ENCODE results near the gene TMC1.
"Not testable (repeated sequence)": the region's sequence is repeated elsewhere in the genome, so short reads cannot be mapped to it uniquely, and the experiment has no call there.

The TMC1 gene

DNA sequence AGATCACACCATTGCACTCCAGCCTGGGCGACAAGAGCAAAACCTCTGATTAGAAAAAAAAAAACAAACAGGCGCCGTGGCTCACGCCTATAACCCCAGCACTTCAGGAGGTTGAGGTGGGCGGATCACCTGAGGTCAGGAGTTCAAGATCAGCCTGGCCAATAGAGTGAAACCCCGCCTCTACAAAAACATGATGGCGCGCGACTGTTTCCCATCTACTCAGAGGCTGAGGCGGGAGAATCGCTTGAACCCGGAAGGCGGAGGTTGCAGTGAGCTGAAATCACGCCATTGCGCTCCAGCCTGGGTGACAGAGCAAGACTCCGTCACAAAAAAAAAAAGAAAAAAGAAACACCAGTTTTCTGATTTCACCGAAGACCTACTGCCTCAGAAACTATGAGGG, at the start of gene TMC1:
TMC1 (plus strand) TSS at position 193 of the 400 bp plus-strand sequence. CDS start 127,041 bp downstream, outside the sequence.
- DNase-seq: not testable (repeated sequence)

DNA sequence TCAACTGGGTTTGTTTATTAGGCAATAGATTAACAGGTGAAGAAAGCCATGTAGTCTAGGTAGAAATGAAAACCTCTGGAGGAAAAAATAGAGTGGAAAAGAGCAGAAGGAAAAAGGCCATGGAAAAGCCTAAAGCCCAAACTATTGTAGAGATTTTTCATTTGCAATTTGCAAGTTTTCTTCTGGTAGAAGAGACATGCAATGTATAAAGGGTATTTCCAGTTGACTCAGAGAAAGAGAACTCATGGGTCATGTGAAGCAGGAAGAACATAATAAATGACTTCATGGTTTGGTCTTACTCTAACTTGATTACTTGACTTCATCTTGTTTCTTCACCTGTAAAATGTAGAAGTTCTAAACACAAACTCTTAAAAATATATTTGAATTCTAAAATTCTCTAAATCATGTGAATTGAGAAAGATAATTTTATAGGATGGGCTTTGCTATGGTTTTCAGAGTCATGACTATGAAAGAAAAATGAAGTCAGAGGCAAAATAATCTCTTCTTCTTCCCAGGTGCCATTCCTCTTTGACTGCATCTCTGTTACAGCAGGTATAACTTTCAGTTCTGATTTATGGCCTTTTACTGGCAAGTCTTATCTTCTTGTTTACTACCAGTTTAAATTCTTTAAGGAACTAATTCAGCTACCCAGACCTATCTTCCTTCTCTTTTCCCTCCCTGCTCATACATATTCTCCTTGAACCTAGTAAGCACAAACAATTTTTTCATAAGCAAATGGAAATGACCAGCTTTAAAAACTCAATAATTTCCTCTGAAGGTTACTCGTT, 47.7 kb upstream of the TMC1 start:
- no peak for DNase-seq

DNA sequence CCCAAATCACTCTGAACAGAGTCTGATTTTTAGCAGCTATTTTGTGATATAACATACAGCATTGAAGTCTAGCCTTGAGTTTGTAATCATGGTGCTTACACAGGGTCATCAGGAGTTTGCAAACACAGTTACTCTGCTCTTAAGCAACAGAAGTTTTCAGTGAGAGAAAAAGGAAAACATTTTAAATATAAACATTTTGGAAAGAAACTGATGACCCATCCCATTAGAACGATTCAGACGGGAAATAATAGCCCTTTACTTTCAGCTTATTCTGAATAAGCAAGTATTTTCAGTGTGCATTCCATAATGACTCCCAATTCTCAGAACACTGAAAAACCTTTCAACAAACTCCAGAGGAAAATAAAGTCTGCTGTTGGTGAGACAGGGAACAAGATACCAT, 46.7 kb upstream of the TMC1 start:
- DNase-seq: no peak

- DNase-seq: no peak
Observed at GRCh38 chr9:72476100-72476499, 45.3 kb upstream of the TMC1 start.

GRCh38 chr9:72476617-72477437, 44.6 kb upstream of the TMC1 start:
- no peak for DNase-seq

GRCh38 chr9:72477930-72478518, 43.4 kb upstream of the TMC1 start:
- DNase-seq: peak; percentile 4

GRCh38 chr9:72478966-72479365, 42.4 kb upstream of the TMC1 start:
- no peak for DNase-seq

DNA sequence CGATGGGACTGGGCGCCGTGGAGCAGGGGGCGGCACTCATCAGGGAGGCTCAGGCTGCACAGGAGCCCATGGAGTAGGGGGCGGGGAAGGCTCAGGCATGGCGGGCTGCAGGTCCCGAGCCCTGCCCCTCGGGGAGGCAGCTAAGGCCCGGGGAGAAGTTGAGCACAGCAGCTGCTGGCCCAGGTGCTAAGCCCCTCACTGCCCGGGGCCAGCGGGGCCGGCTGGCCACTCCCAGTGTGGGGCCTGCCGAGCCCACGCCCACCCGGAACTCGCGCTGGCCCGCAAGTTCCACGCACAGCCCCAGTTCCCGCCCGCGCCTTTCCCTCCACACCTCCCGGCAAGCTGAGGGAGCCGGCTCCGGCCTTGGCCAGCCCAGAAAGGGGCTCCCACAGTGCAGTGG, 41.1 kb upstream of the TMC1 start:
- DNase-seq: not testable (repeated sequence)

DNA sequence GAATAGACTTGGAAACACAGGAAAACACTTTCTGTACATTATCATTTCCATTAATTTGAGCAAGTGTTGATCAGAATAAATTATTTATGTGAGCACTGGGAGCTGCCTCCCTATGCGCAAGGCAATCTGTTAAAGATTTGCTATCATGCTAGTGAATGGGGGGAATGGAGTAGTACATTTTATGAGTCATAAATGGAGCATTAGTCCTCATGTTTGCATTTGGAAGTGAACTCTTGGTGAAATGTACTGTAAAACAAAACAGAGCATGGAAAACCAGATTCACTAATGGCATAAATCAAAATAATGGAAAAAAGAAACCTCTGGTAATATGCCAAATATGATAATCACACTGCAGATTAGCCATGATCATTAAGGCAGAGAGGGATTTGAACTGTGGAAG, 40.5 kb upstream of the TMC1 start:
- DNase-seq: no peak

DNA sequence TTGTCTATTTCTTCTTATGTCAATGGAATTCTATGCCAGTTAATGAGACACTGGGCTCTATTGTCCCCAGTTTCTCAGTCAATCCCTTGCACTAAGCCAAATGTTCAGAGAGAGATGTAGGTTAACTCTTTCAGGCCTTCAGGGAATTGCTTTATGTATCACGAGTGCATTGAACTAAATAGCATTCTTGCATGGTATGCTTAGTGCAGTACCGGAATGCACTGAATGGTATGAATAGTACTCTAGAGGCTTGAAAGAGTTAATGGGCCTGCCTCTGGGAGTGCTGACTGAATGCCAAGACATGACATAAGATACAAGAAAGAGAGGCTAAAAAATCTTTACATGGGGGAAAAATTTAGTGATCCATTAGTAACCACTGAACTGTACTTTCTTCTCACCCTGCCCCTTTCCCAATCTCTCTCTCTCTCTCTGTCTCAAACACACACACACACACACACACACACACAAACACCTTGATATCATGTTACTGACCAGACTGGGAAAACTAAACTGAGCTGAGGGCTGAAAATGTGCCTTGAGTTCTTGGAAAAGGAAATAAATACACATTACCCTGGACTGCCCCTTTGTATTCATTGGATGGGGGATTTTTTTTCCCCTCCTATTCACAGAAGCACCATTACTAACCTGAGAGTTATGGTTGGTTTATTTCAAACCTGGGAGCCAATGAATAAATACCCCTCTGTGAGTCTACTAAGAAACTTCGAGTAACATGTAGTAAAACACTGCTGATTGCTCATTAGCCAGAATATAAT, 35.4 kb upstream of the TMC1 start:
- no peak for DNase-seq

DNA sequence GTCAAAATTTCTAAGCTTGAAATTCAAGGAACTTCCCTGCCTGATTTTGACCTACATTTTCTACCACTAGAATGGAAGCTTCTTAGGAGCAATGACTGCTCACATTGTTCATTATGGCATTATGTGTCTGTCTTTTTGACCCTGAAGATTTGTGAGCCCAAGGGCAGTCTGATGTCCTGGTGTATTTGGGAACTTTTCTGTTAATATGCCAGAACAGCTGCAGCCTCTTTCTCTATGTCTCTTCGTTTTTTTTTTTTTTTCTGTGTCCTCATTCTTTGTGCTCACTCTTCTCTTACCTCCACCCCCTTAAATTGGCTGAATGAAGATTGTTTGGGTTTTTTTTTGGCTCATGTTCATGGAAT, 34.8 kb upstream of the TMC1 start:
- DNase-seq: no peak

GRCh38 chr9:72487665-72488064, 33.7 kb upstream of the TMC1 start:
- not testable (repeated sequence) for DNase-seq

DNA sequence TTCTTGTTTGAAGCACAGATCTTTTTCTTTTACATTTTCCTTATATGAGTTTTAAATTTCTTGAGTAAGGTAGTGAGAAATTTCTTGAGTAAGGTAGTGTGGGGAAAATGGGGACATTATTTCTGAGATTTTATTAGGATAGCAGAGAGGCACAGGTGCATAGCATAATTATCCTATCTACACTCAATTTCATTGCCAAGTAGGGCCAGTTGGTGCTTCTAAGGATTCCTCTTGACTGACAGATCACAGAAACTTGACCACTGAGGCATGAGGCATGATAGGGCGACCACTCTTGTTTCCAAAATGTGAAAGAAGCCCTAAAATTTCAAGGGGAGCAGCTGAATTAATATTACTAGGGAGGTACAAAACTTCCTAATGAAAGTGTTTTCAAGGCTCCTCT, 31.4 kb upstream of the TMC1 start:
- no peak for DNase-seq

DNA sequence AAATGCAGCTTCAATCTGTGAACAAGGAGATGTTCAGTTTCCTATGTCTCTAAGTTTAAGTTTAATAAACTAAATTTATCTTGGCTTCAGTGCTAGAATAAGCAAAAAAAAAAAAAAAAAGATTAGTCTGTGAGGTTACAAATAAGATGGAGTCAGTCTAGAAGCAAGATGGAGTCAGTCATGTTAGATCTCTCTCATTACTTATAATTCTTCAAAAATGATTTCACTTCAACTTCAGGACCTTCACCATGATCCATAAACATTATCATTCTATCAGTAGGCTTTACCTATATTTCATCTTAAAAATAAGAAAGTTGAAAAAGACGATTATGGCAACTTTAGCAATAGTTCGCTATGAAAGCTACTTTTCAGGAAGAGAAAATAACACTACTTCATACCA, 30.2 kb upstream of the TMC1 start:
- DNase-seq: no peak

DNA sequence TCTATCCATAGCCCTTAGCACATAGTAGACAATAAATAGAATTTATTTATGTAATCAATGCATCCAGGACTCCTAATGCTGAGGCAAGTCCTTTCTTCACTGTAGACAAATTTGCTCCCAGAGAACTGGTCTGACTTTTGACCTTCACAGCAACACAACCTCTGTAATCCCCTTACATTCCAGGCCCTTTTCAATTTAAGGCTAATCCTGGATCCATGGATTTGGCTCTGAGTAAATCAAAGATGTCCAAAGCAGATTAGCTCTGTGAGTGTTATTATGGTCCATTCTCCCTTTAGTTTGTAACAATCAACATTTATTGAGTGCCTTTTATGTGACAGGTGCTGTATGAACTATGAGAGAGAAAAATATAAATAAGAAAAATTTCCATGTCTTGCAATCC, 27.4 kb upstream of the TMC1 start:
- DNase-seq: no peak

GRCh38 chr9:72497447-72498046, 23.9 kb upstream of the TMC1 start:
- no peak for DNase-seq

GRCh38 chr9:72506615-72507014, 14.8 kb upstream of the TMC1 start:
- DNase-seq: no peak

GRCh38 chr9:72509053-72509452, 12.4 kb upstream of the TMC1 start:
- DNase-seq: no peak

DNA sequence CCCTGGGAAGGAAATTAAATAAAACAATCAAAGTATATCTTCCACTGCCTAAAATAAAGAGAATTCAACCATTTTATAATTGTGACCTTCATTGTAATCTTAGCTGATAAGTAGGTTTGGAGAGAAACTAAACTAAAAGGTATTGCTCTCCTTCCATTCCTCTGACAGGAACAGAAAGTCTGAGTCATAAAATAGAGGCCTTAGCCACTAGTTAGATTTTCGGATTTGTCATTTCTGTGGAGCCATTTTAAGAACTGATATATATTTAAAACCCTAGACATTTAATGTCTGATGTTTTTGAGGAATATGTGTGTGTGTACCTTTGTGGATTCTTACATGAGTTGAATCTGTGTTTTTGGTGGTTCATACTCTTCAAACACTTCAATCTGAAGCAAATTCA, 11.8 kb upstream of the TMC1 start:
- DNase-seq: no peak

DNA sequence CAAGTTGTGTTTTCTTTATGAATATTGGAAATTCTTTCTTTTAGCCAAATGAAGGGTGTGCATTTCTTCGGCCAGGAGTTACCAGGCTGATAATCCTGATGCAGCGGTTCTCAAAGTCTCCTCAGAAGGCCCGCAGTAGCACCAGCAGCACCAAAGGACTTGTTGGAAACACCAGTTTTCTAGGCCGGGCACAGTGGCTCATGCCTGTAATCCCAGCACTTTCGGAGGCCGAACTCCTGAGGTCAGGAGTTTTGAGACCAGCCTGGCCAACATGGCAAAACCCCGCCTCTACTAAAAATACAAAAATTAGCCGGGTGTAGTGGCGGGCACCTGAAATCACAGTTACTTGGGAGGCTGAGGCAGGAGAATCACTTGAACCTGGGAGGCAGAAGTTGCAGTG, 397 bp upstream of the TMC1 start:
- not testable (repeated sequence) for DNase-seq

DNA sequence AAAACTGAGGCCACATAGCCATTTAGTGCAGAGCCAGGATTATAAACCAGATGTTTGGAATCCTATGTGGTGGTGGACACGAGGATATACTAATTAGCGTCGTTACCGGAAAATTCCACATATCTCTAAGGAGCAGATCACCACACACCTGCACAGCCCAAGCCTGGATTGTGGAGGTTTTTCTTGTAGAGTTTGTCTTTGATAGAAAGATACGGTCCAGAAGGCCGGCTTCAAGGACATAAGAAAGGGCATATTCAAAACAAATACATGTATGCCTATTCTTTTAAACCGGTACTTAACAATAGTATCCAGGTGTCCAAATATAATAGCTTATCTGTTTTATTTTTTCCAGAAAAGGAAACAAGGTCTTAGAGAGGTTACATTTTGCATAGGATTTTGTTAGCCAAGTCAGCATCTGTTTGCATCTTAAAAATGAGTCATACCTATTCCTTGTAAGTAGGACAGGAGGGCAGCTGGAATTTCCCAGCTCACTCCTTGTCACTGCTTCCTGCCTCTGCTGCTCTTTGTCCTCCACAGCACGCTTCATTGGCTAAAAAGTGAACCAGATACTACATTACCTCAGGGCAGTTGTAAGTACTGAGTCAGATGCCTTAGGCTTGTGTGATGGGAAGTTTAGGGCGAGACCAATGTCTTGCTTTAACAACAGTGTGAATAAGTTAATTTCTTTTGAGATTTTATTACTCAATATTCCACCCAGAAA, 3.6 kb downstream of the TMC1 start:
- no peak for DNase-seq
